H9 (cell line): Measurements from ENCODE around the gene MOCOS. TPM values are rescaled to one million over a fixed set of nuclear protein-coding genes. Genes with fewer than 3 reads are reported as not detected.

Experiments
- DNase-seq: peaks from one replicate; pipeline ENCODE4 v3.0.0-alpha.2; 2017
- H2AFZ ChIP-seq: one replicate; pipeline ENCODE4 v1.6.1; 2013; ENCODE audit warnings: mild to moderate bottlenecking, low read length, control low read depth, moderate library complexity
- H2AK5ac ChIP-seq: 2 replicates; pipeline ENCODE4 v1.6.1; 2013; ENCODE audit warnings: low read length, control low read depth, mixed read lengths; ENCODE audit not compliant: insufficient read length
- H2BK120ac ChIP-seq: one replicate; pipeline ENCODE4 v1.6.1; 2013; ENCODE audit warnings: low read depth, mild to moderate bottlenecking, low read length, control low read depth, inconsistent platforms; ENCODE audit not compliant: poor library complexity, severe bottlenecking
- H2BK12ac ChIP-seq: 2 replicates; pipeline ENCODE4 v1.6.1; 2013; ENCODE audit warnings: low read length, control low read depth, mixed read lengths, low read depth; ENCODE audit not compliant: insufficient read length
- H2BK15ac ChIP-seq: 2 replicates; pipeline ENCODE4 v1.6.1; 2013; ENCODE audit warnings: low read depth, low read length, control low read depth
- H2BK20ac ChIP-seq: one replicate; pipeline ENCODE4 v1.6.1; 2013; ENCODE audit warnings: low read depth, mild to moderate bottlenecking, low read length, control low read depth, inconsistent platforms; ENCODE audit not compliant: poor library complexity, severe bottlenecking
- H2BK5ac ChIP-seq: 2 replicates; pipeline ENCODE4 v1.6.1; 2013; ENCODE audit warnings: low read length, control low read depth, mixed read lengths; ENCODE audit not compliant: insufficient read length
- H3K14ac ChIP-seq: 2 replicates; pipeline ENCODE4 v1.6.1; 2013; ENCODE audit warnings: low read length, control low read depth; ENCODE audit not compliant: insufficient read depth
- H3K18ac ChIP-seq: 2 replicates; pipeline ENCODE4 v1.6.1; 2013; ENCODE audit warnings: low read depth, mild to moderate bottlenecking, mixed read lengths, low read length, control low read depth; ENCODE audit not compliant: insufficient read length
- H3K23ac ChIP-seq: 2 replicates; pipeline ENCODE4 v1.6.1; 2013; ENCODE audit warnings: low read length, control low read depth, mixed read lengths, low read depth; ENCODE audit not compliant: insufficient read length
- H3K23me2 ChIP-seq: 2 replicates; pipeline ENCODE4 v1.6.1; 2013; ENCODE audit warnings: low read depth, mild to moderate bottlenecking, mixed read lengths, low read length, control low read depth; ENCODE audit not compliant: insufficient read length, poor library complexity, severe bottlenecking
- H3K27ac ChIP-seq: 2 replicates; pipeline ENCODE4 v1.5.1; 2013; ENCODE audit warnings: low read length, control low read depth, mixed read lengths, low read depth; ENCODE audit not compliant: insufficient read length
- H3K27me3 ChIP-seq: 2 replicates; pipeline ENCODE4 v1.6.1; 2013; ENCODE audit warnings: low read length, control low read depth, inconsistent platforms; ENCODE audit not compliant: insufficient read depth
- H3K4ac ChIP-seq: 2 replicates; pipeline ENCODE4 v1.6.1; 2013; ENCODE audit warnings: low read depth, mild to moderate bottlenecking, control low read depth, inconsistent platforms, low read length, moderate library complexity
- H3K4me1 ChIP-seq: 2 replicates; pipeline ENCODE4 v1.6.1; 2013; ENCODE audit warnings: low read length, control low read depth, inconsistent platforms; ENCODE audit not compliant: insufficient read depth
- H3K4me2 ChIP-seq: 2 replicates; pipeline ENCODE4 v1.6.1; 2013; ENCODE audit warnings: low read length, control low read depth, mixed read lengths; ENCODE audit not compliant: insufficient read length, insufficient read depth
- H3K56ac ChIP-seq: 2 replicates; pipeline ENCODE4 v1.6.1; 2013; ENCODE audit warnings: low read depth, mild to moderate bottlenecking, mixed read lengths, low read length, control low read depth; ENCODE audit not compliant: insufficient read length
- H3K79me1 ChIP-seq: 2 replicates; pipeline ENCODE4 v1.6.1; 2013; ENCODE audit warnings: low read depth, mild to moderate bottlenecking, moderate library complexity, low read length, control low read depth, inconsistent platforms; ENCODE audit not compliant: insufficient read depth, poor library complexity, severe bottlenecking
- H3K79me2 ChIP-seq: 2 replicates; pipeline ENCODE4 v1.6.1; 2013; ENCODE audit warnings: low read length, control low read depth, inconsistent platforms; ENCODE audit not compliant: insufficient read depth
- H3K9ac ChIP-seq: 2 replicates; pipeline ENCODE4 v1.6.1; 2013; ENCODE audit warnings: low read length, control low read depth, mixed read lengths; ENCODE audit not compliant: insufficient read length; ENCODE audit errors: extremely low read depth
- H3K9me3 ChIP-seq: one replicate; pipeline ENCODE4 v1.6.1; 2013; ENCODE audit warnings: low read depth, low read length, inconsistent platforms; ENCODE audit not compliant: control insufficient read depth
- H3T11ph ChIP-seq: one replicate; pipeline ENCODE4 v1.6.1; 2013; ENCODE audit warnings: mild to moderate bottlenecking, low read length, control low read depth, inconsistent platforms
- H4K20me1 ChIP-seq: one replicate; pipeline ENCODE4 v1.6.1; 2013; ENCODE audit not compliant: control insufficient read depth, insufficient read length, insufficient read depth
- H4K5ac ChIP-seq: 2 replicates; pipeline ENCODE4 v1.6.1; 2013; ENCODE audit warnings: low read depth, mild to moderate bottlenecking, mixed read lengths, low read length, control low read depth; ENCODE audit not compliant: insufficient read length
- H4K8ac ChIP-seq: replicated peaks from 2 replicates; pipeline ENCODE4 v1.6.1; 2013; ENCODE audit warnings: low read length, control low read depth, mixed read lengths, low read depth; ENCODE audit not compliant: insufficient read length
- H4K91ac ChIP-seq: 2 replicates; pipeline ENCODE4 v1.6.1; 2013; ENCODE audit warnings: low read depth, mild to moderate bottlenecking, moderate library complexity, mixed read lengths, low read length, control low read depth; ENCODE audit not compliant: insufficient read length
- H3K27ac Mint-ChIP-seq, 3 experiments: 2 replicates in 2 of 3; 3 replicates in 1 of 3; pipeline ENCODE4 v1.8.0; 2020 to 2021; ENCODE audit warnings: mixed read lengths in 3 of 3, mild to moderate bottlenecking in 1 of 3, moderate library complexity in 1 of 3
- H3K27me3 Mint-ChIP-seq: 2 replicates; pipeline ENCODE4 v1.8.0; 2021; ENCODE audit warnings: low read depth, mild to moderate bottlenecking, moderate library complexity, mixed read lengths
- H3K36me3 Mint-ChIP-seq, 3 experiments: 2 replicates in 2 of 3; 3 replicates in 1 of 3; pipeline ENCODE4 v1.8.0; 2020 to 2021; ENCODE audit warnings: low read depth in 3 of 3, mixed read lengths in 3 of 3; ENCODE audit not compliant: insufficient read depth in 1 of 3
- H3K4me1 Mint-ChIP-seq, 2 experiments: 2 replicates each; pipeline ENCODE4 v1.8.0; 2020; ENCODE audit warnings: mixed read lengths in 2 of 2
- H3K4me3 Mint-ChIP-seq, 2 experiments: 2 replicates in 1 of 2; 3 replicates in 1 of 2; pipeline ENCODE4 v1.8.0; 2020 to 2021; ENCODE audit warnings: mild to moderate bottlenecking in 2 of 2, mixed read lengths in 2 of 2, moderate library complexity in 1 of 2
- H3K9me3 Mint-ChIP-seq, 2 experiments: 2 replicates in 1 of 2; 3 replicates in 1 of 2; pipeline ENCODE4 v1.8.0; 2020; ENCODE audit warnings: mild to moderate bottlenecking in 2 of 2, mixed read lengths in 2 of 2, moderate library complexity in 1 of 2
- WGBS: extraction: QIAGEN DNeasy Blood & Tissue Kit; methylation state at CpG from one replicate; pipeline ENCODE4 v1.1.7; 2013; ENCODE audit warnings: missing lambda C conversion rate, low lambda C conversion rate, mixed read lengths; ENCODE audit not compliant: insufficient read length; ENCODE audit errors: extremely low coverage; 5-methylcytosine and 5-hydroxymethylcytosine counted together
- total RNA-seq: library from RNA; stranded (reverse); gene quantifications from 2 replicates; pipeline ENCODE4 v1.2.1, GENCODE V29; 2021
- TF ChIP-seq, protein P1 (sequence below): fragments of 200-600 bp; sonication (generic); conservative IDR thresholded peaks from 3 replicates; pipeline ENCODE4 v1.8.0; 2021; ENCODE audit warnings: antibody characterized with exemption, mild to moderate bottlenecking

The MOCOS gene
- total RNA-seq, 1 experiment from 2014 or later, result 6.0 TPM

GRCh38 chr18:36188916-36189315 is 1.6 kb downstream of the MOCOS start:
- Histone ChIP-seq H3K27ac (no peak overlapping the region), H3K79me2 (peaks cover 3% of the 10 kb centered on the region; the same call in 1 of the 2 replicates), H3K4me2 (peak overlapping the region; percentile 59), H2AK5ac (no peak overlapping the region), H3K9me3 (no peaks in the 10 kb centered on the region), H2BK120ac (no peak overlapping the region), H4K5ac (no peak overlapping the region), H3K9ac (no peak overlapping the region), H3K56ac (no peak overlapping the region), H4K8ac (no peak overlapping the region), H2BK15ac (no peak overlapping the region), H3K4me1 (peaks cover 4% of the 10 kb centered on the region; the same call in 1 of the 2 replicates), H3K14ac (no peak overlapping the region), H2BK12ac (no peak overlapping the region), H4K91ac (no peak overlapping the region), H4K20me1 (no peaks in the 10 kb centered on the region), H3K18ac (no peak overlapping the region), H3K4ac (no peak overlapping the region), H2AFZ (no peak overlapping the region), H3K79me1 (no peaks in the 10 kb centered on the region), H3K27me3 (peaks cover 5% of the 10 kb centered on the region; the same call in 1 of the 2 replicates), H3K23ac (no peak overlapping the region), H3K23me2 (peaks cover 11% of the 10 kb centered on the region), H3T11ph (no peak overlapping the region), H2BK20ac (no peak overlapping the region), H2BK5ac (no peak overlapping the region)
- Mint-ChIP-seq H3K27me3 (peaks cover 42% of the 10 kb centered on the region), H3K4me1 (peaks cover 31 to 33% of the 10 kb centered on the region in 2 experiments), H3K9me3 (no peaks in the 10 kb centered on the region), H3K4me3 (peak overlapping the region; percentile 81 to 90), H3K36me3 (peaks cover 5 to 7% (median 5%) of the 10 kb centered on the region in 3 experiments; a peak in 6 of 7 replicates), H3K27ac (no peak overlapping the region)
- DNase-seq, result no peak
- TF ChIP-seq, protein P1, sequence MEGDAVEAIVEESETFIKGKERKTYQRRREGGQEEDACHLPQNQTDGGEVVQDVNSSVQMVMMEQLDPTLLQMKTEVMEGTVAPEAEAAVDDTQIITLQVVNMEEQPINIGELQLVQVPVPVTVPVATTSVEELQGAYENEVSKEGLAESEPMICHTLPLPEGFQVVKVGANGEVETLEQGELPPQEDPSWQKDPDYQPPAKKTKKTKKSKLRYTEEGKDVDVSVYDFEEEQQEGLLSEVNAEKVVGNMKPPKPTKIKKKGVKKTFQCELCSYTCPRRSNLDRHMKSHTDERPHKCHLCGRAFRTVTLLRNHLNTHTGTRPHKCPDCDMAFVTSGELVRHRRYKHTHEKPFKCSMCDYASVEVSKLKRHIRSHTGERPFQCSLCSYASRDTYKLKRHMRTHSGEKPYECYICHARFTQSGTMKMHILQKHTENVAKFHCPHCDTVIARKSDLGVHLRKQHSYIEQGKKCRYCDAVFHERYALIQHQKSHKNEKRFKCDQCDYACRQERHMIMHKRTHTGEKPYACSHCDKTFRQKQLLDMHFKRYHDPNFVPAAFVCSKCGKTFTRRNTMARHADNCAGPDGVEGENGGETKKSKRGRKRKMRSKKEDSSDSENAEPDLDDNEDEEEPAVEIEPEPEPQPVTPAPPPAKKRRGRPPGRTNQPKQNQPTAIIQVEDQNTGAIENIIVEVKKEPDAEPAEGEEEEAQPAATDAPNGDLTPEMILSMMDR, result 0 out of 3 replicates have a peak, but pooled peaks have one; percentile 15
- no CpG with 5 or more reads among the region's 3 CpGs for WGBS
